Loucy (cell line): Measurements from ENCODE around the gene KCNJ18.
"Not testable (repeated sequence)": the region's sequence is repeated elsewhere in the genome, so short reads cannot be mapped to it uniquely, and the experiment has no call there.

Experiments
- EZH2phosphoT487 ChIP-seq: fragments of 200-600 bp; IDR thresholded peaks from 2 replicates; pipeline ENCODE4 v1.6.1; 2018; ENCODE audit warnings: antibody characterized with exemption, mild to moderate bottlenecking, moderate library complexity, borderline replicate concordance
- TF ChIP-seq, protein P1 (sequence below): fragments of 200-600 bp; sonication (generic); conservative IDR thresholded peaks from 2 replicates; pipeline ENCODE4 v1.5.1; 2014; ENCODE audit warnings: mild to moderate bottlenecking, antibody characterized with exemption, low read length

DNA sequence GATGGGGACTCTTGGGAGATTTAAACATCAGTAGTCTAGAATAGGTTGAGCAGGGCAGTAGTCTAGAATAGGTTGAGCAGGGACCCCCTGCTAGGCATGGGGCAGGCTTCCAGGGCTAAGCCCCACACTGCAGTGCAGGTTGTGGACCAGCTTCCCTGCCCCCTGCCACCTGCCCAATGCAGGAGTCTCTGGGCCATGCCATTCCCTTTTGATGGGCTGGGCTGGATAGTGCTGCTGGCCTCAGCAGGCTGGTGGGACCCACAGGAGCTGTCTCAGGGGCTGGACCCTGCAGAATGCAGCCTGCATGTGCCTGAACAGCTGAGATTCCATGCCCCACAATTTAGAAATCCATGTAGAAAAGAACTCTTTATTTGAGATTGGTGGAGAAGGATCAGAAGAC, 26.6 kb downstream of the KCNJ18 start:
- TF ChIP-seq, protein P1, sequence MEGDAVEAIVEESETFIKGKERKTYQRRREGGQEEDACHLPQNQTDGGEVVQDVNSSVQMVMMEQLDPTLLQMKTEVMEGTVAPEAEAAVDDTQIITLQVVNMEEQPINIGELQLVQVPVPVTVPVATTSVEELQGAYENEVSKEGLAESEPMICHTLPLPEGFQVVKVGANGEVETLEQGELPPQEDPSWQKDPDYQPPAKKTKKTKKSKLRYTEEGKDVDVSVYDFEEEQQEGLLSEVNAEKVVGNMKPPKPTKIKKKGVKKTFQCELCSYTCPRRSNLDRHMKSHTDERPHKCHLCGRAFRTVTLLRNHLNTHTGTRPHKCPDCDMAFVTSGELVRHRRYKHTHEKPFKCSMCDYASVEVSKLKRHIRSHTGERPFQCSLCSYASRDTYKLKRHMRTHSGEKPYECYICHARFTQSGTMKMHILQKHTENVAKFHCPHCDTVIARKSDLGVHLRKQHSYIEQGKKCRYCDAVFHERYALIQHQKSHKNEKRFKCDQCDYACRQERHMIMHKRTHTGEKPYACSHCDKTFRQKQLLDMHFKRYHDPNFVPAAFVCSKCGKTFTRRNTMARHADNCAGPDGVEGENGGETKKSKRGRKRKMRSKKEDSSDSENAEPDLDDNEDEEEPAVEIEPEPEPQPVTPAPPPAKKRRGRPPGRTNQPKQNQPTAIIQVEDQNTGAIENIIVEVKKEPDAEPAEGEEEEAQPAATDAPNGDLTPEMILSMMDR: not testable (repeated sequence)
- TF ChIP-seq EZH2phosphoT487: not testable (repeated sequence)
